HG03064 (cell line): ENCODE measurements around the gene MOB3B.
"Not testable (repeated sequence)": the region's sequence is repeated elsewhere in the genome, so short reads cannot be mapped to it uniquely, and the experiment has no call there.

Source experiments
- ATAC-seq: cut with Tn5 transposase; IDR thresholded peaks from one replicate; pipeline ENCODE4 v1.9.1; 2021; ENCODE audit warnings: low read depth; ENCODE audit not compliant: unreplicated experiment

Gene MOB3B

DNA sequence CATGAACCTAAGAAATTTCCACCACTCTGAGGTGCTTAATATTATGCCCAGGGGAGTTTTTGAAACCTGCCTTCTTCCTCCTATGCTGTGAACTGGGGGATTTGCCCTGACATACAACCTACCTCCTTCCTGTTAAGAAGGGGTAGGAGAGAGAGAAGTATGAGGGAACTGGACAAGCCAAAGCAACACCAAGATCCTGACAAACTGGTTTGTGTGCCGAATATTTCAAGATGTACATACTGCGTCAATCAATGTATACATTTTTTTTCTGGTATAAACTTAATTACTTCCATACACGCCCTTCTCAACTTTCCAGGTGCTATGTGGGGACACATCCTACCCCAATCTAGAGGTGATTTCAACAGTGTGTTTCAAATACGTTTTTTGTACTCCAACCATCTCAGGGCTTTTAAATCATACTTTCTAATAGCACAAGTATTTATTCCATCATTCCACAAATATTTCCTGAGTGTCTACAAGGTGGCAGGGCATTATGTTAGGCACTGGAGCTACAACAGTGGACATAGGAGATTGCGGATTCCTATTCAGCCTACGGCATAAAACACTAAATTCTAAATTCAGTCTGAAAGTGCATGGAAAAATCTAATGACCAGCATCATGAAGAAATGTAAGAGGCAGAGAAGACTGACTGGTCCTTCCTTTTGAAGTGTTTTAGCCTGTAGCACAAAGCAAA, 75.6 kb downstream of the MOB3B start:
- ATAC-seq, result no peak

DNA sequence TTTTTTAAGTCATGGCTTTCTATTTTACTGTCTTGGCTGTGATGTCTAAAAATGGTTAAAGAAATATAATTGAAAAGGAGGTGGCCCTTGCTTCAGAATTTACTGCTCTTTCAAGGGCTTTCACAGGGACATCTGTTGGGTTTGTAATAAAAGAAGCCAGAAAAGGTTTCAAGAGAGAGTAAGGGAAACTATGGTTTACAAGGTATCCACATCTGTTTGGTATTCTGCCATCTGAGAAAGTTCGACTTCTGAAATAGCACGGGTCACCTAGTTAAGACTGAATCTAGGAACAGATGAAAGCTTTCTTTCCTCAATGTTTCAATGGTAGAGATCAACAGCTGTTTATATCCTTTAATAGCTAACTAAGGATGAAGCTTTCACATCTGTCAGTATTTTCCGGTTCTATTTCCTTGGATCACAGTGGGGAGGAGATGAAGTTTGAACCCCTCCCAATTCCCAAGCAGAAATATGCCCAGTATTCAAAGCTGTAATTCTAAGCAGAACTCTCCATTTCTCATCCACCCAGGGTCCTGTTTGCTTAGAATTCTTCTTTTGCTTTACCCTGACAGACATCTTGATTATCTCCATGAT, 78.3 kb downstream of the MOB3B start:
- no peak for ATAC-seq

DNA sequence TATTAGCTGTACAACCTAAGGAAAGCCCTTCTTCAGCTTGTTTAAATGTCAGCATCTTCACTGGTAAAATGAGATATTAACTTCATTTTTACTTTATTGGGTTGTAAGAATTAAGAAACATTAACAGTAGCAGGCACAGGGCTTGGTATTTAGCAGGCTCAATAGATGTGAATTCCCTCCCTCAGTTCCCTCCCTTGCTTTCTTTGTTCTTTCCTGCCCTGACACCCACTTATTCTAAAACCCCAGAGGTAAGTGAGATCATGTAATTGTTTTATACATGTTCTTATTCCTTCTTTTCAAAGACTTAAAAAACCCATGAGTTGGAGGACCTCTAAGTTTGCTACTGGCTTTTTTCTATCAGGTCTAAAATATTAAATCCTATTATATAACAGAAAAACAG, 78.9 kb downstream of the MOB3B start:
- ATAC-seq, result no peak

DNA sequence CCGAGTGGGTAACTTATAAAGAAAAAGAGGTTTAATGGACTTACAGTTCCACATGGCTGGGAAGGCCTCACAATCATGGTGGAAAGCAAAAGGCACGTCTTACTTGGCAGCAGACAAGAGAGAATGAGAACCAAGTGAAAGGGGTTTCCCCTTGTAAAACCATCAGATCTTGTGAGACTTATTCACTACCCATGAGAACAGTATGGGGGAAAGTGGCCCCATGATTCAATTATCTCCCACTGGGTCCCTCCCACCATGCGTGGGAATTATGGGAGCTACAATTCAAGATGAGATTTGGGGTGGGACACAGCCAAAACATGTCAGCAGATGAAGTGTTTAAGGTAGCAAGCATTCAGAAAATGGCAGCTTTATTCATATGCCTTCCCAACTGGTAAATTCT, 81.3 kb downstream of the MOB3B start:
- ATAC-seq, result not testable (repeated sequence)

DNA sequence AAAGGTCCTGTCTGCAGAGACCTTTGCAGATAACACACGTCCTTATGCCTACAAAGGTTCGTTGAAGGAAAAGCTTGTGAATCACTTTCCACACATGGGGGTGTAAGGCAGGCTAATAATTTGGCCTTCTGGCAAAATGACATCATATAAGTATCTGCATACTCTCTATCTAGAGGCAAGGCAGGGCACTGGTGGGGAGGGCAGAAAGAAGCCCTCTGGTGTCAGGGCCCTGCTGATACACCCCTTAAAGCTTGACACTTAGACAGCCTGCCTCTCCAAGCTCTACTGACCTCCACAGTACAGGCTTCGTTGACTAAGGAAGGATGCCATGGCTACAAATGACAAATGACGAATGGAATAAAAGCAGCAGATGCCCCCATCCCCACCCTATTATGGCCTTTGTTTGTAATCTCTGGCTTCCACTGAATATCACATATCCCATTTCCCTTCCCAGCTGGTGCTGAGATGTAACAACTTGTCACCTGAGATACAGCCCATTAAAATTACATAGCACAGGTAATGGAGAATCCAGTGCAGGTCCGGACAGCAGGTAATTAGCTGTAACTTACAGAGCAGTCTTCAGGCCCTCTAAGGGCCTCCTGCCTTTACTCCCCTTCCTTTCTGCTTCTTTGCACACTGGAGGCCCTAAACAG, 82.5 kb downstream of the MOB3B start:
- no peak for ATAC-seq

DNA sequence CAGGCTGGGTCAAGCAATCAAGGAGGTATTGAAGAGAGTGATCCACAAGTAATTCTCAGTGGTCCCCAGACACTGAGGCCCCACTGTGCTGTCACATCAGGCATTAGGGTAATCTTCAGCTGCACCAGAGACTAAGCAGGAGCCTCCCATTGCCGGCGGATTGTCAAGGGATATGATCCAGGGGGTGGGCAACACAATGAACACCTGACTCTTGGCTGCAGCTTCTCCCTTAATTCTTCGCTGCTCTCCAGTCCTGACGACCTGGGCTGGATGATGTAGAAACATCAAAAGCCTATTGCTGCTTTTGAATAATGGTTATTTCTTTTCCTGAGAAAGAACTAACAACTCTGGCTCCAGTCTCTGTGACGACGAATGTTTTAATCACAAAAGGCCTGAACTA, 83.9 kb downstream of the MOB3B start:
- no peak for ATAC-seq

DNA sequence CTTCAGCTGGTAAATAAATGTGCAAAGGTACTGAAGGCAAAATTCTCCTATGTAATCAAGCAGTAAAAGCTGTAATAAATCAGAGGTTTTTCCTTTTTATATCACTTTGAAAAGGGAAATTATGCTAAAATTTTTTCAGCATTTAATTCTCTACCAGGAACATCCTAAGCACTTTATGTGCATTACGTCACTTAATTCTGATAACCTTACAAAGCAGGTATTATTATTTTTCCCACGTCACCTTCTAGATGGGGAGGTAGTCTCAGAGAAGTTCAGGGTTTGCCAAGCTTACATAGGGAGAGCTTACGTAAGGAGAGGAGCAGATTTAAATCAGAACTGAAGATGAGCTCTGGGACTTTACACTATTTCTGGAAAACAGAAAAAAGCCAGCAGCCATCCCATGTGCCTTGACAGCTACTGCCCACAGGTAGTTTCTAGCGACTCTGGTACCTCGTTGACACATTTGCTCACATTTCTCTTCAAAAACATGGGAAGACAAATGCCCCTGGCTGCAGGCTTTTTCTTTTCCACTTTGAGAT, 84.5 kb downstream of the MOB3B start:
- no peak for ATAC-seq

DNA sequence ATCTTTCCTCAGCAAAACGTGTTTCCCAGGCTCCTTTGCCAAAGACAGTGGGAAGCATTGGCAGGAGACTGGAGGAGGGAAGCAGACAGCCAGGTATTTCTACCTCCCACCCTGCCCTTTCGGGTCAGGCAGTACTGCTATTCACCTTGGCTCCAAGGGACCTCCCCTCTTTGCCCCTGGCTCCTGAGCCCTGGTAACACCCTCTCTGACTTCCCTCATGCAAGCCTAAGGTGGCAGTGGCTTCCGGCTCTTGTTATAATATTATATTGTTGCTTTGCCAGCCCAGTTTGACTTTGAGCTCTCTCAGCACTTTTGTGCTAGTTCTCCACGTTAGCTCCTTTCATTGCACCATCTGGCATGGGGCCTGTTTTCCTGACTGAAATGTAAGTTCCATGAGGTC, 87.2 kb downstream of the MOB3B start:
- ATAC-seq, result no peak

DNA sequence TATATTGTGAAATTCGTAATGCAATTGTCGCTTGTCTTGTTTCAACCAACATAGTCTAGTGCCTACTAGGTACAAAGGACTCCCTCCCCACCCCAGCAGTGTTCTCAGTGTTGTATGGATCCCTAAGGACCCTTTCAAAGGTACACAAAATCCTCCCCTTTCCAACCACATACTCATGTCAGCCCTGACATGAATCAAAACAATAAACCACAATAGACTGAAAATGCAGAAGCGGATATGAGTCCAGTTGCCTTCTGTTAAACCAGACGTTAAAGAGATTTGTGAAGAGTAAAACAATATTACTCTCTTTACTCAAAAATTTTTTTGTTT, 87.9 kb downstream of the MOB3B start:
- ATAC-seq, result peak; percentile 87

DNA sequence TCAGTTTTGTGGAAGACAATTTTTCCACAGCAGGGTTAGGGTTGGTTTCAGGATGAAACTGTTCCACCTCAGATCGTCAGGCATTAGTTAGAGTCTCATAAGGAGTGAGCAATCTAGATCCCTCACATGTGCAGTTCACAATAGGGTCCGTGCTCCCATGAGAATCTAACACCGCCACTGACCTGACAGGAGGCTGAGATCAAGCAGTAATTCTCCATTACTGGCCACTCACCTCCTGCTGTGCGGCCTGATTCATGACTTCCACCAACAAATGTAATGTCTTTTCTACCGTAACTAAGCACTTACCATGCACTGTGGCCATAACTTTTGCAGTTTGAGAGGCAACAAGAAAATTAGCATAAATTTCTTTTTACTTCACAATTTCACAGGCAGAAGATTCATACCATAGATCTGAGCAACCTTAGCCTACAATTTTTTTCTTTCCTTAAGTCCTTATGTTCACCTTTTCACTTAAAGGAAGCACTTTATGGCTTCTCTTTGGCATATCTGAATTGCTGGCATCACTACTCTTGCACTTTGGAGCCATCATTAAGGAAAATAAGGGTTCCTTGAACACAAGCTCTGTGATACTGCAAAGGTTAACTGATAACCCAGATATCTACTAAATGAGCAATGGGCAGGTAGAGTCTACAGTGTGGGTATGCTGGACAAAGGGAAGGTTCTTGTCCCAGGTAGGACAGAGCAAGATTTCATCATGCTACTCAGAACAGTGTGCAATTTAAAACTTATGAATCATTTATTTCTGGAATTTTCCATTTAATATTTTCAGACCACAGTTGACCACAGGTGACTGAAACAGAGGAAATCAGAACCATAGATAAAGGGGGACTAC, 88.5 kb downstream of the MOB3B start:
- no peak for ATAC-seq

DNA sequence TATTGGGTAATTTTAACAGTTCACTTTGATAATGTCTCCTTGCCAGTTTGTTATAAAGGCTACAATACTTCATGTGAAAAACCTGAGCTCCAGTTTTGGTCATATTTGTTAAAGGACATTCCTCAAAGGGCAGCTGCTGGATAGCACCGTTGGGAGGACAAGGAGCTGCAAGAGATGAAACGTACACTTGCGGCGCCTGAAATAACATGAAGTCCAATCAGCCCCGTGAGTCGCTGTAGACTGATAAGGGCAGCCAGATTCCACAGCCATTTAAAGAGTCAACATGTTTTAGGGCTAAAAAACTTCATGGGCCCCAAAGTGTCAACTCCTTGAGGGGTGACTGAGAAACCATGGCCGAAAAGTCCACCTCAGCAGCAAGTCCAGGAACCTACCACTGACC, 91.1 kb downstream of the MOB3B start:
- no peak for ATAC-seq

DNA sequence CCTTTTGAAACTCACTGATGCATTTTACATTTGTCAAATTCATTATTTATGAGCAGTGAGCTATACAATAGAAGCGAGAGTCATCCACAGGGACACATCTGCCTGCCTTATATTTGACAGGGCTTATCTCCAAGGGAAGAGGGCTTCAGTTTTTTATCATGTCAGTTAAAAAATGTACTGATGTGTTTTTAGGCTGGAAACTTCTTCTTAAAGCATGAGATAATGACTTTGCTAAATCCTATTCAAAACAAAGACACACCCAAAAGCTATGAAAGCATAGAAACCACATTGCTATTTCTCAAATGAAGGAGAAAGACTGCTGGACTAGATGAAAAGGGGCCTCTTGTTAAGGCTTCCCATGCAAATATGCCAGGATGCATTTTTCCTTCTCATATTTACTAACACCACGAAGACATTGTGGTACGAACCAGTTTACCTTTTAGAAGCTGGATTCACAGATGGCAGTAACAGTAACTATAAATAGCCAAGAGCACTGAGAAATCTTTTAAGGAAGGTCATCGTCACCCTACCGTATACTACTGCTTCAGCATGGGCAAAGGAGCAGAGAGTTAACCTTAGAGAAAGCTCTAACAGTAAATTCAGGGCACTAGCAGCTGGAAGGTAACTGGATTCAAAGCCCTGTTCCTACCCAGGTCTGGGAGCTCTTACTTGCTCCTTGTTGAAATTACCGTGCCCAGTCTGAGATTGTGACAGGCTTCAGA, 91.8 kb downstream of the MOB3B start:
- ATAC-seq, result no peak

DNA sequence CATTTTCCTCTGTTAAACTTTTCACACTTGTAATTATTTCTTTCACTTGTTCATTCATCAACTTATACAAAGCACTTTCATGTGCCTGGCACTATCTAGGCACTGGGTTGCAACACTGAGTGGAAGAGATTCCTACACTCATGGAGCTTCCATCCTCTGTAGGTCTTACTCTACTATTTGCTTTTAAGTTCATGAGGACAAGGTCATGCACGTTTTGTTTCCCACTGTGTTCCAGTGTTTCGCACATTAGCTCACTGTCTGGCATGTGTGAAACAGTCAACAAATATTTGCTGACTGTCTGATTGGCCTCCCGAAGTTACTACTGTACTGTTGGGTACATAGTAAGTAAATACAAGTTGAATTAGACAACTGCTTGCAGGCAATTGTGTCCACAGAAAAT, 93.4 kb downstream of the MOB3B start:
- ATAC-seq, result no peak

DNA sequence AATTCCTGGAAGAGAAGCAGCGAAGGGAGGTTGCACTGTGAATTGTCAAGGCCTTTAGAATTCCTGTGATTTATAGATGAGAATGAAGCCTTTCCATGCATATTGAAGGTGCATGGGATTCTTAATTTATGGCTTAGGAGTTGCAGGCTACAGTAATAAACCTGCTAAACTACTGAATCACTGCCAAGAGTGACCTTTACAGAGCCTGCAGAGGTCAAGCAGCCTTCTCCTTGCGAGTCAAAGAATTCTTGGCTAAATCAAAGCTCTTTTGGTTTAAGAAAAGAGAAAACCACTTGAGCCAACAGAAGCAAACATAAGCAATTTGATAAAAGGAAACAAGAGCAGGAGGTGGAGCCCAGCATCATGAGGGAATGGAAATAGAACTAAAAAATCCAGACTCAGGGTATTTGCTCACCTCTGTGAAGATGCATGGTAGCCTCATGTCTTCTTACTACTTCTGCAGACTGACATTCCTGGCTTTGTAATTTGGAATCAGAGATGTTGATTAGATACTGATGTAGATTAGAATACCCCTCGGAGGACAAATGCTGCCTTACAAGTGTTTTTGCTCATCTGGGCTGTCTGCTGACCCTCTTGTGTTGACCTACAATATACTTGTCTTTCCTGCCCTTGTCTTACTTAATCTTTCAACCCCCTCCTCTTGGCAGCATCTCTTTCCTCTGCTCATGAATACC, 95.8 kb downstream of the MOB3B start:
- ATAC-seq, result no peak

DNA sequence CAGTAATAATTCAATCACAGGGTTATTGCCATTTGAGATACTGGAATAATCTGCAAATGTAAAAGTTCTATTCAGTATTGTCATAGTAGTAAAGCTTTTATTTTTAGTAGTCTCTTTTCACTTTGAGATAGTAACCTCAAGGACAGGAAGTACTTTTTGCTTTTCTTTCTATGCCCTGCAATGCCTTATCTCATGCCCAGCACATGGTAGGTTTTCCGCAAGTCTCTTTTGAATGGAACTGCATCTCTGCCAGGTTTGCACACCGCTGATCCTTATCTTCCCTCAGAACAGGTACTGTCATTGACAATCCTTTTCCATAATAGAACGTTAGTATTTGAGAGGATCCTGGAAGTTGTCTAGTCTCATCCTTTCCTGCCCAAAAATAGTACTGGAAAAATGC, 97.3 kb downstream of the MOB3B start:
- ATAC-seq, result no peak

DNA sequence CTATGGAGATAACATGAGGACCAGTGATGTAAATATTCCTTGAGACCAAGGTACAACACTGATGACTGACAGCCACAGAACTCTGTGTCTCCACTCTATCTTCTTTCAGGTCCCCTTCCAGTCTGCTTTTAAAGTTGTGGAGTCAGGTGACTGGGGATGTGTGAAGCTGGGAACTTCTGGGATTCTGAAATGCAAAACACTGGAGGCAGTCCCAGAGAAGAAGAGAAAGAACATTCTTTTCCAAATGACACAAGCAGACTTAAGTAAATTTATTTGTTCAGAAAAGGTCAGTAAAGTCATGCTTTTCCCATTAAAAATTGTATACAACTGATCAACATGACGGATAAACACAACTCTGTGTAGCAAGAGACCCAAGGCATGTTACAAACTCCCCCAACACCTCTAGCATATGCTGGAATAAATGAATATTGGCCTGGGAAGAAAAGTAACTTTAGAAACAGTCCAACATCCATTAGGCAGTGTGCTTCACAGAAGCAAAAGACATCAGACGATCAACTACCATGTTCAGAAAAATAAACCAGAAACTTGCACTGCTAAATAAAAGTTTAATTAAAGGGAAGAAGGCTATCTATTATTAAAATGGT, 98.0 kb downstream of the MOB3B start:
- ATAC-seq, result no peak

DNA sequence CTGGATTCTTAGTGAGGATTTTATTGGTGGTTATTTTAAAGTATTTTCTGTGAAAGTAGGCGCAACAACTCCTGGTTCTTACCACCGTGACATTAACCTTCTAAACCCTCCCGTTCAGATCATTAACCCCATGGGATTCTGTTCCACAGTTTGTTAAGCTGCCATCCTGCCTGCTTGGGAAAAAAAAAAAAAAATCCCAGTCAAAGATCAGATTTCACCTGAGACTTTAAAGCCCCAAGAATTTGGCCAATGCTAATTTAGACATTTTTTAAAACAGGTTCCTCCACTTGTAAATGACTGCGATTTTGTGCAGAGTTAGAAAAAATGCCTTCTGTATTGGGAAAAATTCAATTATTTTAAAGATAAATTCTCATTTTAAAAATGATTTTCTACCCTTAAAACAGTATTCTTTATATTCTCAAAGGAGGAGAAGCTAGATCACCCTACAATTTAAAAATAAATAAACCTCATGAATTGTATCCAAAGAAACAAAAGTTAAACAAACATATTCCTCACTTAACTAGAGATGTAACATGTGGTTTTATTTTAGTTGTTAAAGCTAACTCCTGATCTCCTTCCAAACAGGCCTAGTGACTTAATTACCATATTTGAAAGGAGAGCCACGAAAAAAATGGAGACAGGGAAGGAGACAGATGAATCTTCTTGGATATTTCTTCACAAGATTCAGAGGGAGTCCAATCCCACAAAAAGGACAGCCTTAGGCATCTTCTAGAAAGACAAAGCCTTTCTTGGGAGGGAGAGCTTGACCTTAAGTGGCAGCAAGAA, 98.7 kb downstream of the MOB3B start:
- no peak for ATAC-seq

DNA sequence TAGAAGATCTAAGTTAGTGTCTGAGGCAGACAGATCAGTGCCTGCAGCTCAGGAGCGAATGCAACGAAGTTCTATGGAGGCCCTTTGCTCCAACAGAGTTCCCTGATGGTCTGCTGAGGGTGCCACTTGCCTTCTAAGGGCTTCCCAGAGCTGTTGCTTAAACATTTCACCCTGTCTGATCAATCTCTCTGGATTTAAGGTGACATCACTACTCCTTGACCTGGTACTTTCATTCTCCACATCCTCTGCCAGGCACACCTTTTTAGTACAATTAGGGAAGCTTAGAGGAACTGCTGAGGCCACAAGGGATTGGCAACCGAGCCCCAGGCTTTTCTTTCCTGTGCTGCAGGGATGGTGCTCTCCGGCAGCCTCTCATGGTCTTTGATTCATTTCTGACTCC, 99.7 kb downstream of the MOB3B start:
- ATAC-seq, result no peak

DNA sequence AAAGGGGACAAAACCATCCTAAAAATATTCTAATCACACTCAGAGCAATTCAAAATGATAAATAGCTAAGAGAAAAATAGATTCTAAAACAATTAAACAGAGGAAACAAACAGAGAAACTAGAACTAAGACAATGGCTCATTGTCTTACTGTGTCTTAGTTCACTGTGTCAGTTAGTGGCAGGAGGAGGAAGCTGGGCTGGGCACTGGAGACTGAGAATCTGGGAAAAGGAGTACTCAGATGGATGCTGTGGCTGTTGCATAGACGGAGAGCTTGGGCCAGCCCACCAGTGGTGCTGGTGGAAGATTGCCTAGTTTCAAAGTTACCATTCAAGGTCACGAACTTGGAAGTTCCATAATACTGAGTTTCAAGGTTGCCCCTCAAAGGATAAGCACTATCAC, 100.2 kb downstream of the MOB3B start:
- ATAC-seq, result no peak
